Tibial artery (tissue), 4 donors: ENCODE measurements around the gene CCDC122.

Source experiments
- DNase-seq, 2 donors: peaks; one replicate each; pipeline ENCODE4 v3.0.0-alpha.2; 2019
- H3K27ac ChIP-seq, 2 donors: fragments of 200-600 bp; sonication (generic) in 1 of 2; 1 replicate in 1 of 2; 2 replicates in 1 of 2; pipeline ENCODE4 v1.5.1; 2018 to 2019; ENCODE audit warnings: mild to moderate bottlenecking in 1 of 2
- H3K27me3 ChIP-seq, 2 donors: fragments of 200-600 bp; sonication (generic) in 1 of 2; one replicate each; pipeline versions ENCODE4 v1.5.1 to v1.6.0; 2016 to 2019
- H3K36me3 ChIP-seq, 3 donors: fragments of 200-600 bp; sonication (generic) in 2 of 3; one replicate each; pipeline ENCODE4 v1.5.1; 2016 to 2019; ENCODE audit warnings: mild to moderate bottlenecking in 2 of 3
- H3K4me1 ChIP-seq, 4 donors: fragments of 200-600 bp; sonication (generic) in 2 of 4; 1 replicate in 3 of 4; 2 replicates in 1 of 4; pipeline ENCODE4 v1.5.1; 2016 to 2019
- H3K4me3 ChIP-seq, 2 donors: fragments of 200-600 bp; sonication (generic) in 1 of 2; 1 replicate in 1 of 2; 2 replicates in 1 of 2; pipeline ENCODE4 v1.5.1; 2018 to 2019; ENCODE audit warnings: mild to moderate bottlenecking in 2 of 2
- H3K9me3 ChIP-seq, 3 donors: fragments of 200-600 bp; sonication (generic) in 1 of 3; one replicate each; pipeline ENCODE4 v1.5.1; 2016 to 2019
- intact Hi-C: fragments of 100-400 bp; cut with DNase I; formaldehyde crosslinking; loops from one replicate; pipeline ENCODE4 v1.15.0; 2023; ENCODE audit warnings: low total_unique reads
- TF ChIP-seq, protein P1 (sequence below), 2 experiments: fragments of 200-600 bp in 1 of 2; fragments of 450-650 bp in 1 of 2; IDR thresholded peaks; one replicate each; pipeline ENCODE4 v1.5.1; 2017 to 2019; ENCODE audit warnings: antibody characterized with exemption in 2 of 2, mild to moderate bottlenecking in 1 of 2, moderate library complexity in 1 of 2

CCDC122 gene

DNA sequence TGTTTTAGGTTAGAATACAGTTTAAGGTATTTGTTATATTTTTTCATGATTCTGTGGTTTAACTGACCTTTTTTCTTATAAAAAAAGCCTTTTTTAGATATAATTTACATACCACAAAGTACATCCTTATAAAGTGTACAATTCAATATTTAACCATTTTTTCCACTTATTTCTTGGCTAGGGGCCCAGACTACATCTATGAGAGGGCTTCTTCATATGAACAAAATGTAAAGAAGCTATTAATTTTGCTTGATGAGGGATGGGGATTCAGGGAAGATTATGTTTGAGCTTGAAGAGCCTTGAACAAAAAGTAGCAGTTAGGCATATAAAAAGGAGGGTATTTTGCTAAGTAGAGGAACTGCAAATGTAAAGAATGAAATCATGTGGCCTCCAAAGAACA lies 2.2 kb downstream of the CCDC122 start:
- no peak for DNase-seq
- Histone ChIP-seq H3K27ac (no peak overlapping the region), H3K36me3 (no peaks in the 10 kb centered on the region), H3K4me1 (peaks cover 0 to 13% (median 4%) of the 10 kb centered on the region in 4 donors), H3K27me3 (no peaks in the 10 kb centered on the region), H3K9me3 (no peaks in the 10 kb centered on the region), H3K4me3 (no peak overlapping the region)
- intact Hi-C loops: no loop called here
- TF ChIP-seq, protein P1, sequence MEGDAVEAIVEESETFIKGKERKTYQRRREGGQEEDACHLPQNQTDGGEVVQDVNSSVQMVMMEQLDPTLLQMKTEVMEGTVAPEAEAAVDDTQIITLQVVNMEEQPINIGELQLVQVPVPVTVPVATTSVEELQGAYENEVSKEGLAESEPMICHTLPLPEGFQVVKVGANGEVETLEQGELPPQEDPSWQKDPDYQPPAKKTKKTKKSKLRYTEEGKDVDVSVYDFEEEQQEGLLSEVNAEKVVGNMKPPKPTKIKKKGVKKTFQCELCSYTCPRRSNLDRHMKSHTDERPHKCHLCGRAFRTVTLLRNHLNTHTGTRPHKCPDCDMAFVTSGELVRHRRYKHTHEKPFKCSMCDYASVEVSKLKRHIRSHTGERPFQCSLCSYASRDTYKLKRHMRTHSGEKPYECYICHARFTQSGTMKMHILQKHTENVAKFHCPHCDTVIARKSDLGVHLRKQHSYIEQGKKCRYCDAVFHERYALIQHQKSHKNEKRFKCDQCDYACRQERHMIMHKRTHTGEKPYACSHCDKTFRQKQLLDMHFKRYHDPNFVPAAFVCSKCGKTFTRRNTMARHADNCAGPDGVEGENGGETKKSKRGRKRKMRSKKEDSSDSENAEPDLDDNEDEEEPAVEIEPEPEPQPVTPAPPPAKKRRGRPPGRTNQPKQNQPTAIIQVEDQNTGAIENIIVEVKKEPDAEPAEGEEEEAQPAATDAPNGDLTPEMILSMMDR (IDR thresholded peaks at IDR 0.05): no peak

GRCh38 chr13:43876366-43876765 lies 3.2 kb downstream of the CCDC122 start:
- intact Hi-C loops: no loop called here
- H3K27me3 ChIP-seq: no peaks in the 10 kb centered on the region
- DNase-seq: no peak
- H3K36me3 ChIP-seq: no peaks in the 10 kb centered on the region
- TF ChIP-seq, protein P1 (IDR thresholded peaks at IDR 0.05): no peak
- H3K4me3 ChIP-seq: no peak overlapping the region
- no peaks in the 10 kb centered on the region for H3K9me3 ChIP-seq
- no peak overlapping the region for H3K27ac ChIP-seq
- H3K4me1 ChIP-seq: peaks cover 0 to 13% (median 4%) of the 10 kb centered on the region in 4 donors

- Histone ChIP-seq H3K4me3 (no peak overlapping the region), H3K27me3 (no peaks in the 10 kb centered on the region), H3K27ac (no peak overlapping the region), H3K36me3 (no peaks in the 10 kb centered on the region), H3K4me1 (peaks cover 0 to 6% (median 0%) of the 10 kb centered on the region in 4 donors), H3K9me3 (no peaks in the 10 kb centered on the region)
- intact Hi-C loops: no loop called here
- no peak for DNase-seq
- TF ChIP-seq, protein P1 (IDR thresholded peaks at IDR 0.05): peak; percentile 54 to 69
These were observed 4.9 kb downstream of the CCDC122 start for GRCh38 chr13:43874504-43875092.

DNA sequence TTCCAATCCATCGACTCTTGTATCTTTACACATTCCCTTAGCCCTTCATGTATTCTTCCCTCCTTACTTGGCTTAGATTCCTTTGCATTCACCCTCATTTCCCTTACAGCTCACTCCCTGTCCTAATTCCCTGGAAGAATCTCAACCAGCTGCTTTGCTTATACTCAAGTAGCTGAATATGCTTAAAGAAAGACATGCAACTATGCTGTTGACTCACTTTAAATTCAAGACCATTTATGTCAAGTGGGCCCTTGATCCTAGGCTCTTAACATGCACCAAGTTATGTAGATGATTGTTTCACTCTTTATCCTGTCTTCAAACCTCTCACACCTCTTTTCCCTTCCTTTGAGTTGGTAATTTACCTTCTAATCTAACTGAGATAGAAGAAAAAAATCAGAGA lies 7.4 kb downstream of the CCDC122 start:
- DNase-seq: no peak

GRCh38 chr13:43865892-43866291 lies 13.6 kb downstream of the CCDC122 start:
- intact Hi-C loops: loop anchor here (5.0 kb wide), 1 partner anchor 569 kb away; no protein-coding TSS in a partner anchor
- Histone ChIP-seq H3K4me1 (no peaks in the 10 kb centered on the region), H3K36me3 (no peaks in the 10 kb centered on the region), H3K9me3 (no peaks in the 10 kb centered on the region), H3K27ac (no peak overlapping the region), H3K4me3 (no peak overlapping the region), H3K27me3 (no peaks in the 10 kb centered on the region)
- DNase-seq: no peak
- TF ChIP-seq, protein P1 (IDR thresholded peaks at IDR 0.05): no peak

More for the DNA sequence above, 7.4 kb downstream of the CCDC122 start:
- Histone ChIP-seq H3K36me3 (no peaks in the 10 kb centered on the region), H3K27me3 (no peaks in the 10 kb centered on the region), H3K4me3 (no peak overlapping the region), H3K9me3 (no peaks in the 10 kb centered on the region), H3K4me1 (no peaks in the 10 kb centered on the region), H3K27ac (no peak overlapping the region)
- TF ChIP-seq, protein P1 (IDR thresholded peaks at IDR 0.05): no peak
- intact Hi-C loops: no loop called here
